NCI-H2107 treated with DMSO at 0.1 percent for 48 hours (cell line): ENCODE data around the gene MAPK1.

Experiments
- DNase-seq: peaks from one replicate; lab custom pipeline; 2025; ENCODE audit not compliant: unreplicated experiment; lab: John Stamatoyannopoulos, UW

MAPK1 gene

GRCh38 chr22:21709688-21710087, 157.8 kb downstream of the MAPK1 start:
- no peak for DNase-seq

GRCh38 chr22:21708960-21709359, 158.5 kb downstream of the MAPK1 start:
- no peak for DNase-seq

DNA sequence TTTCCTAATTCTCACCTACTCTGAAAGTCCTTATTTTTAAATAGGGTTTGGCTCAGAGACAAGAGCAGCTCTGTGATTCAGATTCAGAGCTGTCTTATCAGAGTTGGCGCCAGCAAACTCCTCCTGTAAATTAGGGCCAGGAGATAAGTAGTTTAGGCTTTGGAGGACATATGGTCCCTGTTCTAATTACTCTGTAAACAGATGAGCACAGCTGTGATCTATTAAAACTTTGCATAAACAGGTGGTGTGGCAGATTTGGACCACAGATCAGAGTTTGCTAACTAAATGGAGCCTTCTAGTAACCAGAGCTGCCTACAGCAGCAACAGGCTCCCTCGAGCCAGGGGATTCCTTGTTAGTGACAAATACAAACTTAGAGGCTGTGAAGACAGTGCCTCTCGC, 159.8 kb downstream of the MAPK1 start:
- DNase-seq: no peak
